Measurements from ENCODE around the gene PLK4.
A peak's percentile ranks its signal among the peaks of the same experiment; 100 is the strongest.
"Not testable (repeated sequence)": the region's sequence is repeated elsewhere in the genome, so short reads cannot be mapped to it uniquely, and the experiment has no call there.

Gene PLK4

DNA sequence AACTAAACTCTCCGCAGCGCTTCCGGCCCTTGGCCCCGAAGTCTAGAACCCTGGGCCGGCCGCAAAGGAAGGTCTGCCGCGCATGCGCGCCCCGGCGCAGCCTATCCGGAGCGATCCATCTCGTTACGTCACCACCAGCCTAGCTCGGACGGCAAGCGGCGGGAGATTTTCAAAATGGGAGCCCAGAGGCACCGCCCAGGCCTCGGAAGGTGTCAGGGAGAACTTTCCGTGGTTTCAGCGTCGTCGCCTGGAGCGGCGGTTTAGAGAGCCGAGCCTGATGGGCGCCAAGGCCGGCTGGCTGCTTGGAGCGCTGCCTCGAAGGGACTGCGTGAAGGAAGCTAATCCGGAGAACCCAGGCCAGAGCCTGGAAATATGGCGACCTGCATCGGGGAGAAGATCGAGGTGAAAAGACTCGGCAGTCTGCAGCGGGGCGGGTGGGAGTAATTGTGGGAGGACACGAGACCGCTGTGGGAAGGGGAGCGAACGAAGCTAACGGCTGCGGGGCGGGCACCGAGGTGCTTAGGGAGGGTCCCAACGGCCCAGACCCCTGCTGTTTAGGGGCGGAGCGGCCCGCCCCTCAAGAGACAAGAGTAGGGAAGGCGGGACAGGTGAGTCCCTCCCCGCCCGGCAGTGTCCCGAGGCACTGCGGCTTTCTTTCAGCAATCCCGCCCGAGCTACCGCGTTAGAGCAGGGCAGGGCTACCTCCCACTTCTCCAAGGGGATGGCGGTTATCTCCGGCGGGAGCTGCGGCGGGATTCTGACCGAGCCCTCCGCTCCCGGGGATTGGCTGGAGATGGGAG lies at the start of gene PLK4:
TSS of gene PLK4 (plus strand) at position 131 of the 800 bp plus-strand sequence. CDS start at position 373, 242 bp downstream.
- peak; percentile 81 to 89 (median 89) for DNase-seq (ENCODE audit: low read depth in 3 of 3)

DNA sequence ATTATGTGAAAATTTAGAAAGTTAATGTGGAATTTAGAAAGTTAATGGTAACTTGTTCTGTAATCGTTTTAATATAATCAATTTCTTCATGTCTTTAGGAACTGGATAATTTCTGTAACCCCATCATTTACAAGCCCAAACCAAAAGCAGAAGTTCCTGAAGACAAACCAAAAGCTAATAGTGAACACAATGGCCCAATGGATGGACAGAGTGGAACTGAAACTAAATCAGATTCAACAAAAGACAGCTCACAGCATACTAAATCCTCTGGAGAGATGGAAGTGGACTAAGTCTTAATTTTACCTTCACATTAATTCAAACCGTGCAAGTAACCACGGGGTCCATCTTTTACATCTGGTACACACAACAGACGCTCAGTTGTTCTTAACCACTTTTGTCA lies 48.1 kb upstream of the PLK4 start:
- no peak for DNase-seq (ENCODE audit: low read depth in 3 of 3)

DNA sequence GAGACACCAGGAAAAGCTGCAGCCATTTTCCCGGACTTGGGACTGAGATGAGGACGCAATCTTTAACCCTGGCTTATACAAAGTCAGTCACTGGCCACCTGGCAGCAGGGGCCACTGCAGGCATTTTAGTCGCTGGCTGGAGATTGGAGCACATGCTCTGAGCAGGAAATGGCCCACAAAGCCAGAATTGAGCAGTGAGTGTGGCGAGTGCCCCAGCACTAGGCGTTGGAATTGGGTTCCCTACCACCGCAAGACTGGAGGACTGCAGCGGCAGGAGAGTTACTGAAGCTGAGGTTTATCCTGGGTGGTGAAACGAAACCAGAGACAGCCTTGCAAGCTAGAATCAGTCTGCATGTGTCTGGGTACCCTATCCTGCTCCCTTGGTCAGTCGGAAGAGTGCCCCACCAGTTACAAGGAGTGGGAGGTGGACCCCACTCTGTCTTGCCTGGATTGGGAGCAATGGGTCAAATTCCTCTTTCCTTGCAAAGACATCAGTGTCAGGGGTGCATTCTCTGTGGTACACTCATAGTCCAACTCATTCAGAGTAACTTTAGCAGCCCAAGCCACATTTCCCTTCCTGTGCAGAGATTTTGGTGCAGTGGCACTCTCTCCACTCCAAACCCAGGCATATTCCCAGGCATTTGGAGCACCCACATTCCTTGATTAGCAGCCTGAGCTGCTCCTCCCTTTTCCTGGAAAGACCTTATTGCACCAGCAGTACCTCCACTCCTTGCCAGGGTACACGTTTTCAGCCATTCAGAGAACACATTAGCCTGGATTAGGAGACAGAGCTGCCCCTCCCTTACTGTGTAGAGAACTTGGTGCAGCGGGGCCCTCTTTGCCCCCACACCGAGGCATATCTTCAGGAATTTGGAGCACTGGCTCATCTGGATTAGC lies 36.7 kb upstream of the PLK4 start:
- no peak for DNase-seq (ENCODE audit: low read depth in 3 of 3)

DNA sequence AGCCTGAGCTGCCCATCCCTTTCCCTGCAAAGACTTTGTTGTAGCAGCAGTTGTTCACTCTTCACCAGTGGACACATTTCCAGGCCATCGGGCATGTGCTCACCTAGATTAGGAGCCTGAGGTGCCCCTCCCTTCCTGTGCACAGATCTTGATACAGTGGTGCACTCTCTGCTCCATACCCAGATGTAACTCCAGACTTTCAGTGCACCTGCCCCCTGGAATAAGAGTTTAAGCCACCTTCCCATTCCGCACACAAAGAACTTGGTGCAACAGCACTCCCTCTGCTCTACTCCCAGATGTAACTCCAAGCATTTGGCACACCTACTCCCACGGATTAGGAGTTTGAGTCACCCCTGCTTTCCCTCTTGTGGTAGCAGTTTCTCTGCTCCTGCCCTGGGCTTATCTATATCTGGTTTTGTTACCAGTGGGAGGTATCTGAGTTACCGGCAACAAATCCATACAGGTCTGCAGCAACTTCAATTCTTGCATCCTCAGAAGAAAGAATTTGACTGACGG lies 36.0 kb upstream of the PLK4 start:
- DNase-seq (ENCODE audit: low read depth in 3 of 3): no peak

DNA sequence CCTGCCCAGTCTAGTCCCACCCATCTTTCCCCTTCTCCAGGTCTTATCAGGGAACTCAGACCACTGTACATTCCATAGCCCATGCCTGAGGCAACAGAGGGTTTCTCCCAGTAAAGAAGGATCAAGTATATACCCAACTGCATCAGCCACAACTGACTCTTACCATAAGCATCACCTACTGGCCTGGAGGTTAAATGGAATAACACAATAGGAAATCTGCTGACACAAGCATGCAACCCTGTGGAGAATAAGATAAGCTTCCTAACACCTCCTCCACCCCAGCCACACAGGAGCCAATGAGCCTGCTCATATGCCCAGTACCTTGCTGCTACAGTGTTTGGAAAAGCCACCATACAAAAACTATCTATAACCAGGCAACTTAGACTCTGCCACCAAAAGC lies 34.6 kb upstream of the PLK4 start:
- no peak for DNase-seq (ENCODE audit: low read depth in 3 of 3)

- DNase-seq (ENCODE audit: low read depth in 3 of 3): no peak
These were observed 33.9 kb upstream of the PLK4 start for GRCh38 chr4:127846765-127847164.

- no peak for DNase-seq (ENCODE audit: low read depth in 3 of 3)
These were observed 31.0 kb upstream of the PLK4 start for GRCh38 chr4:127849505-127850234.

GRCh38 chr4:127852661-127853060 lies 28.0 kb upstream of the PLK4 start:
- DNase-seq (ENCODE audit: low read depth in 3 of 3): no peak

- DNase-seq (ENCODE audit: low read depth in 3 of 3): no peak
These were observed 24.4 kb upstream of the PLK4 start for GRCh38 chr4:127856196-127856812.

DNA sequence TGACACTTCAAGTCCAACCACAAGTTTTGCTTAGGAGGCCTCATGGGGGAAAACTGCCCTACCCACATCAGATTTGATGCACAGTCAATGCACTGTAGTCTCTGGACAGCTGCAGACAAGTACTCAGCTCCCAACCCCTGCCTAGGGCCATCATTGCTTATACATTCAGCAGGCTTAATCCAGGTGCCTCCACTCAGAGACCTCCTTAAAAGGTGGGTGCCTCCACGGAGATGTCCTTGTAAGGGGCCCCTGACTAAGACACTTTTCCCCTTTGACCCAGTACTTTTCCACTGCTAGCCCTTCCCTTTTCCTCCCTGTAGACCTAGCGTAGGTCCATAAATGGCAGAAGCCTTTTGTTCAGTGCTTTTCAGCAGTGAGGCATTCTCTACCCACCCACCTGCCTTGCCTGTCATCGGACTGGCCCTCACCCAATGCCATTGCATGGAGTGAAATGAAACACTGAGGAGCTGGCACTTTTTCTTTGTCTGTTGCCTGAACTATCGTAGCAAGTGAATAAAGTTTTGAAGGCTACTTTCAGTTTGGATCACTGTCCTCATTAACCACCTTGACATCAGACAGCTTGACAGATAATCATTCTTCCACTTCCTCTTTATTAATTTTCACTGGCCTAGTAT lies 23.8 kb upstream of the PLK4 start:
- DNase-seq (ENCODE audit: low read depth in 3 of 3): no peak

DNA sequence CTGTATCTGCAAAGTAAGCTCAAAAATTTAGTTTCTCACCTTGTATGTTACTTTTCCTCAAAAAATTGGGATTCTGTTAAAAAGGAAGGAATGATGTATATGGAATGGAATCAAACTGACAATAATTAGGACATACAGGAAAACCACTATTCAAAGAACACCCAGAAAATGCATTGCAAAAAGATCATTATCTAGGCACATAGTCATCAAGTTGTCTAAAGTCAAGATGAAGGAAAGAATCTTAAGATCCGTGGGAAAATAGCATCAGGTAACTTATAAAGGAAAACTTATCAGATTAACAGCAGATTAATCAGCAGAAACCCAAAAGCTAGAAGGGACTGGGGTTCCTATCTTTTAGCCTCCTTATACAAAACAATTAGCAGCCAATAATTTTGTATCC lies 23.1 kb upstream of the PLK4 start:
- no peak for DNase-seq (ENCODE audit: low read depth in 3 of 3)

GRCh38 chr4:127868196-127868595 lies 12.5 kb upstream of the PLK4 start:
- DNase-seq (ENCODE audit: low read depth in 3 of 3): no peak

GRCh38 chr4:127870281-127870680 lies 10.4 kb upstream of the PLK4 start:
- no peak for DNase-seq (ENCODE audit: low read depth in 3 of 3)

GRCh38 chr4:127870688-127871087 lies 10.0 kb upstream of the PLK4 start:
- no peak for DNase-seq (ENCODE audit: low read depth in 3 of 3)

DNA sequence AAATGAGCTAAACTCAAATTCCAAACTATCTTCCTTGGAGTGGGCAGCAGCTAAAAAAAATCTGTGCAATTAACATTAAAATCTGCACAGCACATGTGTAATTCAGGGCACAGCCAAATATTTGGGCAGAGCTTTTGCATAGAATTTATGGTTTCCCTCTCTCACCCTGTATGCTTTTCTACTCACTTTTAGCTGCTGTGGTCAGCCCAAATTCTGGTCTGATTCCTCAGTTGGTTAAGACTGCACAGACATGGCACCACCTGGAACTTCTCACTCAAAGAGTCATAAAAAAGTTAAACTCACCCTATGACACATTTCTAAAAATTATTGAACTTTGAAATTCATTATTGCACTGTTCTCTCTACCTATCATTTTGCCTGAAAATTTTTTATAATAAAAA lies 4.9 kb upstream of the PLK4 start:
- DNase-seq (ENCODE audit: low read depth in 3 of 3): no peak

GRCh38 chr4:127881563-127881864 lies 821 bp downstream of the PLK4 start:
- DNase-seq (ENCODE audit: low read depth in 3 of 3): no peak

DNA sequence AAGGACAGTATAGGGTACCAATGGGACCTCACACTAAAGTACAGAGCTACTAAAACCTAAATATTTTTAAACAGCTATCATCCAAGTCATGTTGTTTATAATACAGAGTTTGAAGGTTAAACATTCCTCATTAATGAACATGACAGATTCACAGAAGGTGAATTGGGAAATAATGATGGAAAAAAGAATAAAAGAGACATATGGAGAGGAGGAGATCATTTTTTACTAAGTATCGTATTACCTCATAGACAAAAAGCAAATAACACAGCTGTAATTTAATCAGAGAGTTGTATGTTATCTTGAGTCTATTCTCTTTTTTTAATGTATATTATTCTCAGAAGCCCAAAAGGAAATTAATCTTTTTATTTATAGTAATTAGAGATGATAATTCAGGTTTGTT lies 7.9 kb downstream of the PLK4 start:
- no peak for DNase-seq (ENCODE audit: low read depth in 3 of 3)

GRCh38 chr4:127889903-127890302 lies 9.2 kb downstream of the PLK4 start:
- no peak for DNase-seq (ENCODE audit: low read depth in 3 of 3)

GRCh38 chr4:127896069-127896468 lies 15.4 kb downstream of the PLK4 start:
- no peak for DNase-seq (ENCODE audit: low read depth in 3 of 3)

DNA sequence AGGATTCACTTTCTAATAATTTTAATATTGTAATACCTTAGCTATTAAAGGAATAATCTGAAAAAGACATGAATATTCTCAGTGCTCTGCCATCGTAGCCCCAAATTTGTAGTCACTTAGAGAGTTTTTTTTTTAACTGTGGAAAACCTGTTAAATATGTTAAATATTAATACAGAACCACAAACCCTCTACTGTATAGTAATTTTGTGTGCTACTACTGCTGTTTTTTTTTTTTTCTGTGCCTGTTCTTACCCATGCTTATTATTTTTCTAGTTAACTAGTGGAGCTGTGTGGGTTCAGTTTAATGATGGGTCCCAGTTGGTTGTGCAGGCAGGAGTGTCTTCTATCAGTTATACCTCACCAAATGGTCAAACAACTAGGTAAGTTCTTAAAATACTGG lies 15.8 kb downstream of the PLK4 start:
- no peak for DNase-seq (ENCODE audit: low read depth in 3 of 3)

DNA sequence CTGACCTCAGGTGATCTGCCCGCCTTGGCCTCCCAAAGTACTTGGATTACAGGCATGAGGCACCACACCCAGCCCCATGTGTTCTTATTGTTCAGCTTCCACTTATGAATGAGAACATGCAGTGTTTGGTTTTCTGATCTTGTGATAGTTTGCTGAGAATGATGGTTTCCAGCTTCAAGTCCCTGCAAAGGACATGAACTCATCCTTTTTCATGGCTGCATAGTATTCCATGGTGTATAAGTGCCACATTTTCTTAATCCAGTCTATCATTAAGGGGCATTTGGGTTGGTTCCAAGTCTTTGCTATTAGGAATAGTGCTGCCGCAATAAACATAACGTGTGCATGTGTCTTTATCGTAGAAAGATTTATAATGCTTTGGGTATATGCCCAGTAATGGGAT lies 19.0 kb downstream of the PLK4 start:
- not testable (repeated sequence) for DNase-seq (ENCODE audit: low read depth in 3 of 3)
